Activated B cell treated with CpG ODN at 0.5 μM for 24 hours (primary cell): ENCODE measurements around the gene FHOD3. TPM values are rescaled to one million over a fixed set of nuclear protein-coding genes. Genes with fewer than 3 reads are reported as not detected.

Experiments
- ATAC-seq: fragments of 200-7000 bp; cut with Tn5 transposase; one replicate; pipeline ENCODE4 v1.10.0; 2021; ENCODE audit warnings: low read depth, mild to moderate bottlenecking, moderate library complexity
- CTCF ChIA-PET: fragments of 350-600 bp; sonication (Branson Sonifier 250); formaldehyde crosslinking; loops from one replicate; lab custom pipeline; 2021; ENCODE audit warnings: antibody characterized with exemption; lab: Charles Lee
- POLR2A ChIA-PET: fragments of 350-600 bp; sonication (Branson Sonifier 250); formaldehyde crosslinking; loops from one replicate; lab custom pipeline; 2021; ENCODE audit warnings: antibody characterized with exemption; lab: Charles Lee
- DNase-seq: peaks from one replicate; pipeline ENCODE4 v3.0.0; 2022
- H3K27ac Mint-ChIP-seq: one replicate; pipeline ENCODE4 v1.8.0; 2020; ENCODE audit warnings: mixed read lengths
- H3K27me3 Mint-ChIP-seq: one replicate; pipeline ENCODE4 v1.8.0; 2021; ENCODE audit warnings: mixed read lengths
- H3K36me3 Mint-ChIP-seq: one replicate; pipeline ENCODE4 v1.8.0; 2021; ENCODE audit warnings: low read depth, mixed read lengths
- H3K4me1 Mint-ChIP-seq: one replicate; pipeline ENCODE4 v1.8.0; 2021; ENCODE audit warnings: mixed read lengths
- H3K4me3 Mint-ChIP-seq: one replicate; pipeline ENCODE4 v1.8.0; 2020; ENCODE audit warnings: mild to moderate bottlenecking, mixed read lengths
- H3K9me3 Mint-ChIP-seq: one replicate; pipeline ENCODE4 v1.8.0; 2020; ENCODE audit warnings: mixed read lengths
- intact Hi-C: fragments of 100-400 bp; cut with micrococcal nuclease; formaldehyde crosslinking; loops from one replicate; pipeline ENCODE4 v1.15.1; 2024
- total RNA-seq: library from RNA; stranded (reverse); gene quantifications from 2 replicates; pipeline ENCODE4 v1.2.3, GENCODE V29; 2022
- TF ChIP-seq, protein P1 (sequence below): fragments of 200-600 bp; IDR thresholded peaks from one replicate; pipeline ENCODE4 v1.8.0; 2022; ENCODE audit warnings: antibody characterized with exemption, mild to moderate bottlenecking

The FHOD3 gene
- total RNA-seq, 1 donor from 2014 or later: not detected

DNA sequence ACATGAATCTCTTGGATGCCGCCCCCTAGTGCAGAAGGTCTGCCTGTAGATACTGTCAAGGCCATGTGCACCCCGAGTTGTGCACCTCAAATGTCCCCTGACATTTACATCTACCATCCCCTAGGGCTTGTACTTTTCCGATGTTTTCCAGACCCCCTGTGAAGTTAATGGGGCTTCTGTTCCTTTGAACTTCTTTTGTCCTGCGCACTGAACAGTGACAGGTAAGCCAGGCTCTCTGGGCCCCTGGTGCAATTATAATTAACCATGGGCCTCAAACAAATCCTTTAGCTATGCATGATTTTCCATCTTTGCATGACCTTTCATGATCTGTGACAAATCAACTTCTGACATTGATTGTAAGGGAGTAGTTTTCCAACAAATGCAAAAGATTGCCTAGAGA lies 158.4 kb downstream of the FHOD3 start:
- ChIA-PET CTCF (no interaction called here), POLR2A (no interaction called here)
- ATAC-seq (no peak), DNase-seq (no peak)
- Mint-ChIP-seq H3K27ac (no peak overlapping the region), H3K27me3 (peaks cover 2% of the 10 kb centered on the region), H3K9me3 (no peaks in the 10 kb centered on the region), H3K36me3 (no peaks in the 10 kb centered on the region), H3K4me1 (no peaks in the 10 kb centered on the region), H3K4me3 (no peak overlapping the region)
- intact Hi-C loops: no loop called here
- TF ChIP-seq, protein P1, sequence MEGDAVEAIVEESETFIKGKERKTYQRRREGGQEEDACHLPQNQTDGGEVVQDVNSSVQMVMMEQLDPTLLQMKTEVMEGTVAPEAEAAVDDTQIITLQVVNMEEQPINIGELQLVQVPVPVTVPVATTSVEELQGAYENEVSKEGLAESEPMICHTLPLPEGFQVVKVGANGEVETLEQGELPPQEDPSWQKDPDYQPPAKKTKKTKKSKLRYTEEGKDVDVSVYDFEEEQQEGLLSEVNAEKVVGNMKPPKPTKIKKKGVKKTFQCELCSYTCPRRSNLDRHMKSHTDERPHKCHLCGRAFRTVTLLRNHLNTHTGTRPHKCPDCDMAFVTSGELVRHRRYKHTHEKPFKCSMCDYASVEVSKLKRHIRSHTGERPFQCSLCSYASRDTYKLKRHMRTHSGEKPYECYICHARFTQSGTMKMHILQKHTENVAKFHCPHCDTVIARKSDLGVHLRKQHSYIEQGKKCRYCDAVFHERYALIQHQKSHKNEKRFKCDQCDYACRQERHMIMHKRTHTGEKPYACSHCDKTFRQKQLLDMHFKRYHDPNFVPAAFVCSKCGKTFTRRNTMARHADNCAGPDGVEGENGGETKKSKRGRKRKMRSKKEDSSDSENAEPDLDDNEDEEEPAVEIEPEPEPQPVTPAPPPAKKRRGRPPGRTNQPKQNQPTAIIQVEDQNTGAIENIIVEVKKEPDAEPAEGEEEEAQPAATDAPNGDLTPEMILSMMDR: no peak

DNA sequence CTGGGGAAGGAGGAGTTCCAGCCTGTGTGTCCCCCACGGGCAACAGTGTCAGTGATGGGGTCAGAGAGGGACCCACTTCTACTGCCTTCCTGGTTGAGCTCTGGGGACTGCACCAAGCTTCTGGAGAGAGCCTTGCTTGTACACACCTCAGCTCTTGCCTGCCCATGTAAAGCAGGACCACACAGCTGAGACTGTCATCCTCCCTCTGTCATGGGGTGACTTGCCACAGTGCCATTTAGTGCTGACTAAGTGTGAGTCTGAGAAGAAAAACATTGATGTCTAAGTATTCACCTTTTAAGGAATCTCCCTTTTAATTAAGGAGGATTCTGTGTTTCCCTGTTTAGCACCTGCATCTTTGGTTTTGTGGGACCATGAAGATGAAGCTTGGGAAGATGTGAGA lies 159.1 kb downstream of the FHOD3 start:
- no peak overlapping the region for H3K4me3 Mint-ChIP-seq

DNA sequence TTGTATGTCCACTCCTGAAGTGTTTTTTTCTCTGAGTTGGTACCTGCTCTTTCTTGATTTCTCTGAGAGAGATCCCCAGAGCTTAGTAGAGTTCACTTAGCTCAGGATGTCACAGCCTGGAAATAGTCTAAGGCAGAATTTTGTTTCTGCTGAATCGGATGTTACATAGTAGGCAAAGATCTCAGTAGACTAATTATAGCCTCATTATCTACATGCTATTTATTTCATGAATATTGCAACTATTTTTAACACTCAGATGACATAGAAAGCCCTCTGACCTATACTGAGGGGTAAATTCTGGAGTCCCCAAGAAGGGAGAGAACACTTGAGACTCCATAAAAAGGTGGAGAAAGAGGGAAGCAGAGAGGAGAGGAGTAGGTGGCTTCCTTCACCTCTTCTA lies 160.2 kb downstream of the FHOD3 start:
- Mint-ChIP-seq H3K4me1 (no peaks in the 10 kb centered on the region), H3K4me3 (no peak overlapping the region), H3K36me3 (no peaks in the 10 kb centered on the region), H3K9me3 (no peaks in the 10 kb centered on the region), H3K27me3 (peaks cover 2% of the 10 kb centered on the region), H3K27ac (no peak overlapping the region)
- TF ChIP-seq, protein P1: no peak
- no peak for DNase-seq
- intact Hi-C loops: no loop called here
- POLR2A ChIA-PET: no interaction called here
- CTCF ChIA-PET: no interaction called here
- ATAC-seq: no peak

More for the DNA sequence above, 159.1 kb downstream of the FHOD3 start:
- Mint-ChIP-seq H3K4me1 (no peaks in the 10 kb centered on the region), H3K9me3 (no peaks in the 10 kb centered on the region), H3K27me3 (peaks cover 2% of the 10 kb centered on the region), H3K36me3 (no peaks in the 10 kb centered on the region), H3K27ac (no peak overlapping the region)
- intact Hi-C loops: no loop called here
- no peak for DNase-seq
- ChIA-PET CTCF (no interaction called here), POLR2A (no interaction called here)
- ATAC-seq: no peak
- TF ChIP-seq, protein P1: no peak

DNA sequence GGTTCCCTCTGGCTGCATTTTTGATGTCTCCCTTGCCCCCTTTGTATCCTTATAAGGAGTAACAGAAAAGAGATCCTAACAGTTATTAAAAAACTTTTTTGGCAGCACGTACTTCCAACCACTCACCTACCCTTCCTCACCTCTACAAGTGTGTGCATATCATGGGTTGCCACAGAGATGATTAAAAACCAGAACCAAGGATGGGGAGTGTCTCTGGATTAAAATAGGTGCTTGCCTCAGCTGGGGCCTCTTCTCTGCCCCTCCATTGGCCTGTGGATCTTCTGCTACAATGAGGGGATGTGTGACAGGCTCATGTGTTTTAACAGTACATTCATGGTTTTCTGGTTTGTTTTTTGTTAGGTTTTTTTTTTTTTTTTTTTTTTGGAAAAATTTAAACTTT lies 160.8 kb downstream of the FHOD3 start:
- Mint-ChIP-seq H3K4me3 (no peak overlapping the region), H3K9me3 (no peaks in the 10 kb centered on the region), H3K27me3 (no peaks in the 10 kb centered on the region), H3K36me3 (no peaks in the 10 kb centered on the region), H3K4me1 (no peaks in the 10 kb centered on the region), H3K27ac (no peak overlapping the region)
- DNase-seq: no peak
- TF ChIP-seq, protein P1: no peak
- intact Hi-C loops: no loop called here
- CTCF ChIA-PET: no interaction called here
- POLR2A ChIA-PET: no interaction called here
- no peak for ATAC-seq

DNA sequence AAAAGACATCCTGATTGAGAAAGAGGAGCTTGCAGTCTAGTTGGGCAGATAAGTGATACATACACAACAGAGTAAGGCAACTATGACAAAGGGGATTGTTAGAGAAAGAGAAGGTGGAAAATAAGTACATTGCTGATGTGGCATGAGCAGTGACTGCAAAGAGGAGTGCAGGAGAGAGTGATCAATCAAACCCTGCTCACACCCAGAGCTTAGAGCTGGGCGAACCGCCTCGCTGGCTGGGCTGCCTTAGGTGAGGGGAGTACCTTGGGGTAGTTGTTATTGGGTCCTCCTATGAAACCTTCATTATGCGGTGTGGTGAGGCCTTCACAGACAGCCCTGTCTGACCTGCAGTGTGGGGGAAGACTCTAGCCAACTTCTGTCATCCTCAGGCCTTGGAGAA lies 161.7 kb downstream of the FHOD3 start:
- no peak for DNase-seq
- H3K27ac Mint-ChIP-seq: no peak overlapping the region
- TF ChIP-seq, protein P1: no peak
- no peak for ATAC-seq
- H3K9me3 Mint-ChIP-seq: no peaks in the 10 kb centered on the region
- intact Hi-C loops: no loop called here
- CTCF ChIA-PET: no interaction called here
- H3K4me1 Mint-ChIP-seq: no peaks in the 10 kb centered on the region
- POLR2A ChIA-PET: no interaction called here
- H3K4me3 Mint-ChIP-seq: no peak overlapping the region
- no peaks in the 10 kb centered on the region for H3K27me3 Mint-ChIP-seq
- no peaks in the 10 kb centered on the region for H3K36me3 Mint-ChIP-seq
